ENCODE data around the gene TSPY4.
"Not testable (repeated sequence)": the region's sequence is repeated elsewhere in the genome, so short reads cannot be mapped to it uniquely, and the experiment has no call there.

Gene TSPY4

DNA sequence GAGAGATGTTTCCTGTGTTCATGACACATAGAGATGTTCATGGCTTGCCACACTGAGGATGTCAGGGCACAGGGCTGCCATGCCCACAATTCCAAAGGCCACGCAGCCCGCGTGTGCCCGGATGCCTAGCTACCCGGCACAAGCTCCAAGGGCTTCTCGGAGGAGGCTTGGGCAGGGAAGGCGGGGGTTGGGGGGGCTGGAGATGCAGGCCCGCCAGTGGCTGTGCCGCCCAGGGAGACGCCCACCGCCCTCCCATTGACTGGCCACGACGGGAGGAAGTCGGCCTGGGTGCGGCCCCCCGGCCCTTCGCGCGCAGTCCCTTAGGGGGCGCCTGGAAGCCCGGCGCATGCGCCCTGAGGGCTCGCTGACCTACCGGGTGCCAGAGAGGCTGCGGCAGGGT lies at the start of gene TSPY4:
TSS of gene TSPY4 (plus strand) at position 301 of the 400 bp plus-strand sequence. CDS start at position 347, 46 bp downstream.
- DNase-seq (ENCODE audit: low spot score); in situ Hi-C loops (cut with MboI; ENCODE audit: low sequenced_read_pairs, unreplicated experiment): not testable (repeated sequence)

- TF ChIP-seq CTCF (IDR thresholded peaks at IDR 0.05; ENCODE audit: borderline replicate concordance, control extremely low read depth, extremely low read depth, insufficient read depth, missing control alignments) = no peak
- in situ Hi-C loops (cut with MboI; ENCODE audit: low sequenced_read_pairs, unreplicated experiment) = no loop called here
- no peak for DNase-seq (ENCODE audit: low spot score)
These were observed 16.3 kb upstream of the TSPY4 start for GRCh38 chrY:9320996-9321395.

DNA sequence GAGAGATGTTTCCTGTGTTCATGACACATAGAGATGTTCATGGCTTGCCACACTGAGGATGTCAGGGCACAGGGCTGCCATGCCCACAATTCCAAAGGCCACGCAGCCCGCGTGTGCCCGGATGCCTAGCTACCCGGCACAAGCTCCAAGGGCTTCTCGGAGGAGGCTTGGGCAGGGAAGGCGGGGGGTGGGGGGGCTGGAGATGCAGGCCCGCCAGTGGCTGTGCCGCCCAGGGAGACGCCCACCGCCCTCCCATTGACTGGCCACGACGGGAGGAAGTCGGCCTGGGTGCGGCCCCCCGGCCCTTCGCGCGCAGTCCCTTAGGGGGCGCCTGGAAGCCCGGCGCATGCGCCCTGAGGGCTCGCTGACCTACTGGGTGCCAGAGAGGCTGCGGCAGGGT lies 20.2 kb downstream of the TSPY4 start, which contains the start of gene TSPY8:
TSS of gene TSPY8 (plus strand) at position 301 of the 400 bp plus-strand sequence. CDS start at position 347, 46 bp downstream.
- DNase-seq (ENCODE audit: low spot score); in situ Hi-C loops (cut with MboI; ENCODE audit: low sequenced_read_pairs, unreplicated experiment): not testable (repeated sequence)

Measured in GM13976 (cell line).